GM23338 (cell line): Measurements from ENCODE around the gene SPATC1L.

ENCODE experiments used
- CREB1 ChIP-seq: fragments of 250-450 bp; sonication (Bioruptor Pico); IDR thresholded peaks from 2 replicates; pipeline ENCODE4 v1.5.0; 2020; ENCODE audit warnings: low read depth, mild to moderate bottlenecking, moderate library complexity
- EZH2 ChIP-seq: fragments of 200-600 bp; sonication (generic); IDR thresholded peaks from one replicate; pipeline ENCODE4 v1.8.0; 2017; ENCODE audit warnings: antibody characterized with exemption, mild to moderate bottlenecking, low read depth; ENCODE audit not compliant: unreplicated experiment
- EZH2phosphoT487 ChIP-seq: fragments of 200-600 bp; sonication (generic); IDR thresholded peaks from one replicate; pipeline ENCODE4 v1.8.1; 2018; ENCODE audit warnings: antibody characterized with exemption; ENCODE audit not compliant: unreplicated experiment
- JUNB ChIP-seq: IDR thresholded peaks from one replicate; pipeline ENCODE4 v1.6.1; 2016; ENCODE audit warnings: antibody characterized with exemption; ENCODE audit not compliant: unreplicated experiment
- POLR2AphosphoS5 ChIP-seq: IDR thresholded peaks from 2 replicates; pipeline ENCODE4 v1.6.1; 2016; ENCODE audit warnings: antibody characterized with exemption, low read depth
- REST ChIP-seq: IDR thresholded peaks from one replicate; pipeline ENCODE4 v1.6.1; 2018; ENCODE audit warnings: antibody characterized with exemption; ENCODE audit not compliant: unreplicated experiment
- ZNF114 ChIP-seq: fragments of 250-450 bp; sonication (Bioruptor Pico); IDR thresholded peaks from 2 replicates; pipeline ENCODE4 v1.5.0; 2020; ENCODE audit warnings: mild to moderate bottlenecking, moderate library complexity
- TF ChIP-seq, protein P1 (sequence below), 2 experiments: fragments of 200-600 bp in 1 of 2; sonication (generic) in 1 of 2; conservative IDR thresholded peaks; 2 replicates each; pipeline versions ENCODE4 v1.5.1 to v1.6.1; 2016 to 2017; ENCODE audit warnings: antibody characterized with exemption in 2 of 2, low read depth in 2 of 2, mild to moderate bottlenecking in 2 of 2, moderate library complexity in 1 of 2
- TF ChIP-seq, protein P2 (sequence below): IDR thresholded peaks from 2 replicates; pipeline ENCODE4 v1.6.1; 2016; ENCODE audit warnings: antibody characterized with exemption

GRCh38 chr21:46155514-46156377 lies 28.5 kb downstream of the SPATC1L start, which contains the start of gene FTCD:
- TF ChIP-seq, protein P1, sequence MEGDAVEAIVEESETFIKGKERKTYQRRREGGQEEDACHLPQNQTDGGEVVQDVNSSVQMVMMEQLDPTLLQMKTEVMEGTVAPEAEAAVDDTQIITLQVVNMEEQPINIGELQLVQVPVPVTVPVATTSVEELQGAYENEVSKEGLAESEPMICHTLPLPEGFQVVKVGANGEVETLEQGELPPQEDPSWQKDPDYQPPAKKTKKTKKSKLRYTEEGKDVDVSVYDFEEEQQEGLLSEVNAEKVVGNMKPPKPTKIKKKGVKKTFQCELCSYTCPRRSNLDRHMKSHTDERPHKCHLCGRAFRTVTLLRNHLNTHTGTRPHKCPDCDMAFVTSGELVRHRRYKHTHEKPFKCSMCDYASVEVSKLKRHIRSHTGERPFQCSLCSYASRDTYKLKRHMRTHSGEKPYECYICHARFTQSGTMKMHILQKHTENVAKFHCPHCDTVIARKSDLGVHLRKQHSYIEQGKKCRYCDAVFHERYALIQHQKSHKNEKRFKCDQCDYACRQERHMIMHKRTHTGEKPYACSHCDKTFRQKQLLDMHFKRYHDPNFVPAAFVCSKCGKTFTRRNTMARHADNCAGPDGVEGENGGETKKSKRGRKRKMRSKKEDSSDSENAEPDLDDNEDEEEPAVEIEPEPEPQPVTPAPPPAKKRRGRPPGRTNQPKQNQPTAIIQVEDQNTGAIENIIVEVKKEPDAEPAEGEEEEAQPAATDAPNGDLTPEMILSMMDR (conservative IDR thresholded peaks at IDR 0.05; ENCODE audit: low read depth in 2 of 2) = no peak
- TF ChIP-seq EZH2phosphoT487 (no peak), ZNF114 (CRISPR knock-in tag) (no peak), EZH2 (no peak), POLR2AphosphoS5 (no peak), CREB1 (CRISPR knock-in tag) (no peak), REST (no peak), JUNB (no peak)
- TF ChIP-seq, protein P2, sequence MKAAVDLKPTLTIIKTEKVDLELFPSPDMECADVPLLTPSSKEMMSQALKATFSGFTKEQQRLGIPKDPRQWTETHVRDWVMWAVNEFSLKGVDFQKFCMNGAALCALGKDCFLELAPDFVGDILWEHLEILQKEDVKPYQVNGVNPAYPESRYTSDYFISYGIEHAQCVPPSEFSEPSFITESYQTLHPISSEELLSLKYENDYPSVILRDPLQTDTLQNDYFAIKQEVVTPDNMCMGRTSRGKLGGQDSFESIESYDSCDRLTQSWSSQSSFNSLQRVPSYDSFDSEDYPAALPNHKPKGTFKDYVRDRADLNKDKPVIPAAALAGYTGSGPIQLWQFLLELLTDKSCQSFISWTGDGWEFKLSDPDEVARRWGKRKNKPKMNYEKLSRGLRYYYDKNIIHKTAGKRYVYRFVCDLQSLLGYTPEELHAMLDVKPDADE = no peak
